ENCODE measurements around the gene RAB4A. TPM values are rescaled to one million over a fixed set of nuclear protein-coding genes. Genes with fewer than 3 reads are reported as not detected.

RAB4A gene
- total and polyA plus RNA-seq, 10 of the 15 experiments (the other 5 are each of a cell fraction or from before 2014, with no cell fraction given) = 4.0 to 35.8 (median 17.7) TPM

DNA sequence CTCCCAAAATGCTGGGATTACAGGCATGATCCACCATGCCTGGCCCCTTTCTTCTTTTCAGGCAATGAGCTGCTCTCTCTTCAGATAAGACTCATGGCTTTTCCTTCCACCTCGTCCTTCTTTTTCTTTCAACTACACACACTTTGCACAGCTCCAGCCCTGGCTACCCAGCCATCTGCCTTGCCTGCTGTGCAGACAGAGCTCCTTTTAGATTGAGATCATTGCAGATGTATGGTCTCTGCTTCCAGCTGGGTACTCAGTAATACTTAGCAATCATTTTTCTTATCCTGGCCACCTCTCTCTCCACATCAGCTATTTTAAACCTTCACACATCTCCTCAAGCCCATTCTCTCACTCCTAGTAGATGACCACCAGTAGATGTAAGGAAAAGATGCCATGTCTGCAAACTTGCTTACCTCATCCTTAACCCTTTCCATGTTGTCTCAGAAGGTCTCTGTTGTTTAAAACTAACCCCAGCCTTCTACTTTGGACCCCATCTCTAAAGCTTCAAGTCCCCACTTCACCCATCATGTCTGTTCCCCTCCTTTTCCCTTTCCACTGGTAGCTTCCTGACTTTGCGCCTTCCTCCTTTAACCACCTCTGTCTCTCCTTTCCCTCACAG is 7.3 kb downstream of the RAB4A start (continued):
- TF ChIP-seq, protein P1, sequence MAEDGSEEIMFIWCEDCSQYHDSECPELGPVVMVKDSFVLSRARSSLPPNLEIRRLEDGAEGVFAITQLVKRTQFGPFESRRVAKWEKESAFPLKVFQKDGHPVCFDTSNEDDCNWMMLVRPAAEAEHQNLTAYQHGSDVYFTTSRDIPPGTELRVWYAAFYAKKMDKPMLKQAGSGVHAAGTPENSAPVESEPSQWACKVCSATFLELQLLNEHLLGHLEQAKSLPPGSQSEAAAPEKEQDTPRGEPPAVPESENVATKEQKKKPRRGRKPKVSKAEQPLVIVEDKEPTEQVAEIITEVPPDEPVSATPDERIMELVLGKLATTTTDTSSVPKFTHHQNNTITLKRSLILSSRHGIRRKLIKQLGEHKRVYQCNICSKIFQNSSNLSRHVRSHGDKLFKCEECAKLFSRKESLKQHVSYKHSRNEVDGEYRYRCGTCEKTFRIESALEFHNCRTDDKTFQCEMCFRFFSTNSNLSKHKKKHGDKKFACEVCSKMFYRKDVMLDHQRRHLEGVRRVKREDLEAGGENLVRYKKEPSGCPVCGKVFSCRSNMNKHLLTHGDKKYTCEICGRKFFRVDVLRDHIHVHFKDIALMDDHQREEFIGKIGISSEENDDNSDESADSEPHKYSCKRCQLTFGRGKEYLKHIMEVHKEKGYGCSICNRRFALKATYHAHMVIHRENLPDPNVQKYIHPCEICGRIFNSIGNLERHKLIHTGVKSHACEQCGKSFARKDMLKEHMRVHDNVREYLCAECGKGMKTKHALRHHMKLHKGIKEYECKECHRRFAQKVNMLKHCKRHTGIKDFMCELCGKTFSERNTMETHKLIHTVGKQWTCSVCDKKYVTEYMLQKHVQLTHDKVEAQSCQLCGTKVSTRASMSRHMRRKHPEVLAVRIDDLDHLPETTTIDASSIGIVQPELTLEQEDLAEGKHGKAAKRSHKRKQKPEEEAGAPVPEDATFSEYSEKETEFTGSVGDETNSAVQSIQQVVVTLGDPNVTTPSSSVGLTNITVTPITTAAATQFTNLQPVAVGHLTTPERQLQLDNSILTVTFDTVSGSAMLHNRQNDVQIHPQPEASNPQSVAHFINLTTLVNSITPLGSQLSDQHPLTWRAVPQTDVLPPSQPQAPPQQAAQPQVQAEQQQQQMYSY (CRISPR knock-in tag; IDR thresholded peaks at IDR 0.05) = no peak

DNA sequence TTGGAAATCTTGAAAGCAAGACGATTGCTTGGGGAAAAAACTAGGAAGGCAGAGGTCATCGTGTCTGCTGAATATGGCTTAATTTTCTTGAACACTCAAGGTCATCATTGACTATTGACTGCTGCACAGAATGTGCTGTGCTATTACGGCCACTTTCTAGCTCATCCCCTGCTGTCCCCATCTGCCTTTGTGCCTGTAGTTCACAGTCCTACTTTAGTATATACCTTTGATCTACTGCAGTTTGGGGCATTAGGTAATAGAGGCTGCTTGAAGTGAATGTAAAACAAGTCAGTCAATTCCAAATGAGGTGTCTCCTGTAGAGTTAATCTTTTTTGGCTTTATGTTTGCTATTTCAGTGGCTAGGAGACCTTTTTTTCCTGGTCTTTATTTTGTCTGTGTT is 8.3 kb downstream of the RAB4A start:
- ChIA-PET CTCF (interaction anchor here (1.3 kb wide), 1 partner anchor 202 kb away, joined by 4 read pairs; no protein-coding TSS in a partner anchor), POLR2A (no interaction called here), SMC1A (ENCODE audit: uncharacterized antibody, unreplicated experiment) (no interaction called here), RAD21 (ENCODE audit: unreplicated experiment) (no interaction called here)
- in situ Hi-C loops (cut with MboI) = no loop called here
- Histone ChIP-seq H3K27me3 (replicated peaks in 1 of 2; ENCODE audit: control insufficient read depth in 2 of 2, insufficient read depth in 2 of 2, low read length in 1 of 2) (no peaks in the 10 kb centered on the region), H3K79me2 (ENCODE audit: control insufficient read depth, insufficient read depth, low read length) (peaks cover 6% of the 10 kb centered on the region), H3K9me3 (replicated peaks; ENCODE audit: control insufficient read depth, insufficient read depth, low read length) (no peaks in the 10 kb centered on the region), H3K27ac (ENCODE audit: control insufficient read depth, insufficient read depth) (no peak overlapping the region), H2AFZ (ENCODE audit: control insufficient read depth, low read depth, low read length) (no peak overlapping the region), H3K36me3 (ENCODE audit: control insufficient read depth in 2 of 2, insufficient read depth in 2 of 2, low read length in 1 of 2) (no peaks in the 10 kb centered on the region), H3K4me3 (no peak overlapping the region), H4K20me1 (ENCODE audit: control insufficient read depth, insufficient read depth) (0 out of 2 replicates have a peak, but pooled peaks cover 2% of the 10 kb centered on the region), H3K9ac (ENCODE audit: control insufficient read depth, insufficient read depth, low read length) (no peak overlapping the region), H3K4me2 (ENCODE audit: control insufficient read depth, insufficient read depth) (no peak overlapping the region), H3K4me1 (ENCODE audit: control insufficient read depth, insufficient read depth, low read length) (no peaks in the 10 kb centered on the region)
- DNase-seq (ENCODE audit: low read depth, low spot score) = no peak
- BruUV-seq (replicated peaks) = no TSS peak
- no peak for ATAC-seq
- WGBS (ENCODE audit: insufficient coverage, insufficient replicate concordance, low lambda C conversion rate, missing lambda C conversion rate) = 92% methylated on average over 3 of the region's 3 CpGs
- intact Hi-C loops (cut with micrococcal nuclease; ENCODE audit: unreplicated experiment) = no loop called here
- FAIRE-seq = no peak
- TF ChIP-seq SPI1 (IDR thresholded peaks at IDR 0.05; ENCODE audit: borderline replicate concordance, insufficient read depth, low read depth, low read length) = no peak
- TF ChIP-seq JUND (IDR thresholded peaks at IDR 0.05; ENCODE audit: low read depth, low read length) = no peak
- TF ChIP-seq MXI1 (IDR thresholded peaks at IDR 0.05; ENCODE audit: low read depth, low read length) = no peak
- TF ChIP-seq, protein P2, sequence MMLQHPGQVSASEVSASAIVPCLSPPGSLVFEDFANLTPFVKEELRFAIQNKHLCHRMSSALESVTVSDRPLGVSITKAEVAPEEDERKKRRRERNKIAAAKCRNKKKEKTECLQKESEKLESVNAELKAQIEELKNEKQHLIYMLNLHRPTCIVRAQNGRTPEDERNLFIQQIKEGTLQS (IDR thresholded peaks at IDR 0.05; ENCODE audit: borderline replicate concordance, extremely low read depth, low read depth, low read length) = no peak
- TF ChIP-seq GATAD2B (conservative IDR thresholded peaks at IDR 0.05; ENCODE audit: low read depth) = no peak
- TF ChIP-seq, protein P3, sequence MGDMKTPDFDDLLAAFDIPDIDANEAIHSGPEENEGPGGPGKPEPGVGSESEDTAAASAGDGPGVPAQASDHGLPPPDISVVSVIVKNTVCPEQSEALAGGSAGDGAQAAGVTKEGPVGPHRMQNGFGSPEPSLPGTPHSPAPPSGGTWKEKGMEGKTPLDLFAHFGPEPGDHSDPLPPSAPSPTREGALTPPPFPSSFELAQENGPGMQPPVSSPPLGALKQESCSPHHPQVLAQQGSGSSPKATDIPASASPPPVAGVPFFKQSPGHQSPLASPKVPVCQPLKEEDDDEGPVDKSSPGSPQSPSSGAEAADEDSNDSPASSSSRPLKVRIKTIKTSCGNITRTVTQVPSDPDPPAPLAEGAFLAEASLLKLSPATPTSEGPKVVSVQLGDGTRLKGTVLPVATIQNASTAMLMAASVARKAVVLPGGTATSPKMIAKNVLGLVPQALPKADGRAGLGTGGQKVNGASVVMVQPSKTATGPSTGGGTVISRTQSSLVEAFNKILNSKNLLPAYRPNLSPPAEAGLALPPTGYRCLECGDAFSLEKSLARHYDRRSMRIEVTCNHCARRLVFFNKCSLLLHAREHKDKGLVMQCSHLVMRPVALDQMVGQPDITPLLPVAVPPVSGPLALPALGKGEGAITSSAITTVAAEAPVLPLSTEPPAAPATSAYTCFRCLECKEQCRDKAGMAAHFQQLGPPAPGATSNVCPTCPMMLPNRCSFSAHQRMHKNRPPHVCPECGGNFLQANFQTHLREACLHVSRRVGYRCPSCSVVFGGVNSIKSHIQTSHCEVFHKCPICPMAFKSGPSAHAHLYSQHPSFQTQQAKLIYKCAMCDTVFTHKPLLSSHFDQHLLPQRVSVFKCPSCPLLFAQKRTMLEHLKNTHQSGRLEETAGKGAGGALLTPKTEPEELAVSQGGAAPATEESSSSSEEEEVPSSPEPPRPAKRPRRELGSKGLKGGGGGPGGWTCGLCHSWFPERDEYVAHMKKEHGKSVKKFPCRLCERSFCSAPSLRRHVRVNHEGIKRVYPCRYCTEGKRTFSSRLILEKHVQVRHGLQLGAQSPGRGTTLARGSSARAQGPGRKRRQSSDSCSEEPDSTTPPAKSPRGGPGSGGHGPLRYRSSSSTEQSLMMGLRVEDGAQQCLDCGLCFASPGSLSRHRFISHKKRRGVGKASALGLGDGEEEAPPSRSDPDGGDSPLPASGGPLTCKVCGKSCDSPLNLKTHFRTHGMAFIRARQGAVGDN (IDR thresholded peaks at IDR 0.05) = no peak
- TF ChIP-seq, protein P4, sequence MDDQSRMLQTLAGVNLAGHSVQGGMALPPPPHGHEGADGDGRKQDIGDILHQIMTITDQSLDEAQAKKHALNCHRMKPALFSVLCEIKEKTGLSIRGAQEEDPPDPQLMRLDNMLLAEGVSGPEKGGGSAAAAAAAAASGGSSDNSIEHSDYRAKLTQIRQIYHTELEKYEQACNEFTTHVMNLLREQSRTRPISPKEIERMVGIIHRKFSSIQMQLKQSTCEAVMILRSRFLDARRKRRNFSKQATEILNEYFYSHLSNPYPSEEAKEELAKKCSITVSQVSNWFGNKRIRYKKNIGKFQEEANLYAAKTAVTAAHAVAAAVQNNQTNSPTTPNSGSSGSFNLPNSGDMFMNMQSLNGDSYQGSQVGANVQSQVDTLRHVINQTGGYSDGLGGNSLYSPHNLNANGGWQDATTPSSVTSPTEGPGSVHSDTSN (IDR thresholded peaks at IDR 0.05; ENCODE audit: insufficient replicate concordance, low read depth, low read length) = no peak
- no peak for TF ChIP-seq ATF7 (IDR thresholded peaks at IDR 0.05; ENCODE audit: low read depth)
